Spleen (tissue), 7 donors: ENCODE data around the gene TMEM183A.

ENCODE experiments used
- CTCF ChIP-seq, 11 experiments: fragments of 200-600 bp in 7 of 11; fragments of 450-650 bp in 4 of 11; sonication (generic) in 4 of 11; IDR thresholded peaks in 8 of 11; conservative IDR thresholded peaks in 3 of 11; 1 replicate in 7 of 11; 2 replicates in 4 of 11; pipeline versions ENCODE4 v1.4.0 to v1.8.0; 2016 to 2021; ENCODE audit warnings: antibody characterized with exemption in 11 of 11, inconsistent platforms in 4 of 11, mild to moderate bottlenecking in 1 of 11
- POLR2AphosphoS5 ChIP-seq, 3 donors: sonication (generic); formaldehyde crosslinking; IDR thresholded peaks; one replicate each; pipeline ENCODE4 v1.5.1; 2017; ENCODE audit warnings: antibody characterized with exemption in 3 of 3
- donor health status: DM: no; HTN: no; CAD: no; lungs with moderate emphysema.
- donor health status: DM: no; HTN: no; CAD: no.
- donor health status: DM: no; HTN: no; CAD: no.

- TF ChIP-seq CTCF (IDR thresholded peaks at IDR 0.05 in 8 of 11, conservative IDR thresholded peaks at IDR 0.05 in 3 of 11) (peak; percentile 24 to 89 (median 70)), POLR2AphosphoS5 (IDR thresholded peaks at IDR 0.05) (peak in 1 of 3 donors; percentile 81)
Observed at GRCh38 chr1:202968895-202969295, 38.3 kb upstream of the TMEM183A start.
